Astrocyte (in vitro differentiated cells and primary cell): ENCODE data around the gene ABITRAM.

Source experiments
- EZH2 ChIP-seq: IDR thresholded peaks from 2 replicates; pipeline ENCODE4 v1.6.1; 2012; ENCODE audit warnings: mild to moderate bottlenecking, low read length, inconsistent platforms; ENCODE audit not compliant: insufficient read depth
- TF ChIP-seq, protein P1 (sequence below): IDR thresholded peaks from 2 replicates; pipeline ENCODE4 v1.5.1; 2011; ENCODE audit warnings: low read depth, mild to moderate bottlenecking, inconsistent platforms, low read length, moderate library complexity; ENCODE audit not compliant: insufficient read depth

DNA sequence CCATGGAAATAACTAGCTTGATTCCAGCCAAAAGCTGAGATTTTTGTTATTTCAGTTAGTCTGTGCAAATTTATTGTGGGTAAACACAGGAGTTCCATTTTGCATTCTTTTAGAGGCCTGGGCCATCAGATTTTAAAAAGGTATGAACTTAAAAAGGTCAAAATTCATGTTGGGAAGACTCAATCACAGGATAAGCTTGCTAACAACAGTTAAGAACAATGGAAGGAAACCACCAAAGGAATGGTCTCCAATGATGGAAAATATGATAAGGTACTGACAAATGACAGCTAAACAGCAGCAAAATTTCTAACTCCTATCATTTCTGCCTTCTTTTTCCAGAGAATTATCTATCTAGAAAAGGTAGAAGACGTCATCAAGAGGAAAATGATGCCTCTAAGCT lies 16.0 kb downstream of the ABITRAM start:
- TF ChIP-seq, protein P1, sequence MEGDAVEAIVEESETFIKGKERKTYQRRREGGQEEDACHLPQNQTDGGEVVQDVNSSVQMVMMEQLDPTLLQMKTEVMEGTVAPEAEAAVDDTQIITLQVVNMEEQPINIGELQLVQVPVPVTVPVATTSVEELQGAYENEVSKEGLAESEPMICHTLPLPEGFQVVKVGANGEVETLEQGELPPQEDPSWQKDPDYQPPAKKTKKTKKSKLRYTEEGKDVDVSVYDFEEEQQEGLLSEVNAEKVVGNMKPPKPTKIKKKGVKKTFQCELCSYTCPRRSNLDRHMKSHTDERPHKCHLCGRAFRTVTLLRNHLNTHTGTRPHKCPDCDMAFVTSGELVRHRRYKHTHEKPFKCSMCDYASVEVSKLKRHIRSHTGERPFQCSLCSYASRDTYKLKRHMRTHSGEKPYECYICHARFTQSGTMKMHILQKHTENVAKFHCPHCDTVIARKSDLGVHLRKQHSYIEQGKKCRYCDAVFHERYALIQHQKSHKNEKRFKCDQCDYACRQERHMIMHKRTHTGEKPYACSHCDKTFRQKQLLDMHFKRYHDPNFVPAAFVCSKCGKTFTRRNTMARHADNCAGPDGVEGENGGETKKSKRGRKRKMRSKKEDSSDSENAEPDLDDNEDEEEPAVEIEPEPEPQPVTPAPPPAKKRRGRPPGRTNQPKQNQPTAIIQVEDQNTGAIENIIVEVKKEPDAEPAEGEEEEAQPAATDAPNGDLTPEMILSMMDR: no peak
- TF ChIP-seq EZH2: no peak
